ENCODE data around the gene POLH.
"Not testable (repeated sequence)": the region's sequence is repeated elsewhere in the genome, so short reads cannot be mapped to it uniquely, and the experiment has no call there.

Gene POLH

DNA sequence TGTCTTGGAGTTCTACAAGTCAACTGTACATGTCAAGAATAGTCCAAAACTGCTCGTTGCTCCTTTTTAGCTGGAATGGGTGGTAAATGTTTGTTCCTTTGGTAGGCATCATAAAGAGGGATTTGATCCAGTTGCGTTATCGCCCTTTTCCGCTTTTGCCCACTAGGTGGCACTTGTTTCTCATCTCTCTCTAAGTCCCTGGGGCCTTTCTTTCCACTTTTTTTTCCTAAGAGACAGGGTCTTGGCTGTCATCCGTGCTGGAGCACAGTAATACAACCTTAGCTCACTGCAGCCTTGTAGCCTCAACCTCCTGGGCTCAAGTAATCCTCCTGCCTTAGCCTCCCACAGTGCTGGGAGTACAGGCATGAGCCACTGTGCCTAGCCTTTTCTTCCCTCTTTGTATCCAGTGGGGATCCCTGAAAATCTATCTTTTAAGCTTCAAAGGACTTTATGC is 32.4 kb downstream of the POLH start:
- DNase-seq, result peak; percentile 56

- DNase-seq, result no peak
Measured at GRCh38 chr6:43608807-43609206, 32.8 kb downstream of the POLH start.

DNA sequence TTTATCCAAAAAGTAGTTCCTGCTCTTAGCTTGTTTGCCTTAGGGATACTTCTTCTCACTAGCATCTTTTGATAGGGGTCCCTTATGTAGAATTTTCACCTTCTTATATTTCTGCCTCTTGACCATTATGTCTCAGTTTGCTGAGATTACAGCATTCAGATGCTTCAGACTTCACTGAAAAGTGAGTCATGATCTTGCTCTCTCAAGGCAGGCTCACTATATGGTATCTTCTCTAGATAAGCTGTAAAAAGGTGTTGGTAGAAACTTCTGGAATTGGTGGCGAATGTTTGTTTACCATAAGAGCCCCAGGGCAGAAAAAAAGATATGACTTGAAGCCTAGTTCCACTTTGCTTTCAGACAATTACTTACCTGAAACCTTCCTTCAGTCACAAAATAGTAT is 33.4 kb downstream of the POLH start:
- no peak for DNase-seq

GRCh38 chr6:43610431-43610830 is 34.4 kb downstream of the POLH start:
- DNase-seq, result no peak

DNA sequence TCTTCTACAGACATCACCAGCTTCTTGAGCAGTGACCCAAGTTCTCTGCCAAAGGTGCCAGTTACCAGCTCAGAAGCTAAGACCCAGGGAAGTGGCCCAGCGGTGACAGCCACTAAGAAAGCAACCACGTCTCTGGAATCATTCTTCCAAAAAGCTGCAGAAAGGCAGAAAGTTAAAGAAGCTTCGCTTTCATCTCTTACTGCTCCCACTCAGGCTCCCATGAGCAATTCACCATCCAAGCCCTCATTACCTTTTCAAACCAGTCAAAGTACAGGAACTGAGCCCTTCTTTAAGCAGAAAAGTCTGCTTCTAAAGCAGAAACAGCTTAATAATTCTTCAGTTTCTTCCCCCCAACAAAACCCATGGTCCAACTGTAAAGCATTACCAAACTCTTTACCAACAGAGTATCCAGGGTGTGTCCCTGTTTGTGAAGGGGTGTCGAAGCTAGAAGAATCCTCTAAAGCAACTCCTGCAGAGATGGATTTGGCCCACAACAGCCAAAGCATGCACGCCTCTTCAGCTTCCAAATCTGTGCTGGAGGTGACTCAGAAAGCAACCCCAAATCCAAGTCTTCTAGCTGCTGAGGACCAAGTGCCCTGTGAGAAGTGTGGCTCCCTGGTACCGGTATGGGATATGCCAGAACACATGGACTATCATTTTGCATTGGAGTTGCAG is 37.9 kb downstream of the POLH start:
- DNase-seq, result no peak

DNA sequence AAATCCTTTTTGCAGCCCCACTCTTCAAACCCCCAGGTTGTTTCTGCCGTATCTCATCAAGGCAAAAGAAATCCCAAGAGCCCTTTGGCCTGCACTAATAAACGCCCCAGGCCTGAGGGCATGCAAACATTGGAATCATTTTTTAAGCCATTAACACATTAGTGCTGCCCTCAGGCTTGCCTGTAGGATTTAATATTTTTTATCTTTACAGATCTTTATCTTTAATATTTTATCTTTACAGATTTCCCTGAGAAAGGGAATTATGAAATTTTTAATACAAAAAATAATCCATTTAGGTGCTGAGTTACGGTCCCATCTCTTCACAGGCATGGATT is 38.4 kb downstream of the POLH start:
- DNase-seq, result no peak

- no peak for DNase-seq
Measured at GRCh38 chr6:43616725-43617472, 40.9 kb downstream of the POLH start.

GRCh38 chr6:43621078-43621835 is 45.3 kb downstream of the POLH start:
- DNase-seq, result no peak

- DNase-seq, result no peak
Measured at GRCh38 chr6:43621836-43622180, 45.8 kb downstream of the POLH start.

GRCh38 chr6:43622541-43622940 is 46.6 kb downstream of the POLH start:
- no peak for DNase-seq

DNA sequence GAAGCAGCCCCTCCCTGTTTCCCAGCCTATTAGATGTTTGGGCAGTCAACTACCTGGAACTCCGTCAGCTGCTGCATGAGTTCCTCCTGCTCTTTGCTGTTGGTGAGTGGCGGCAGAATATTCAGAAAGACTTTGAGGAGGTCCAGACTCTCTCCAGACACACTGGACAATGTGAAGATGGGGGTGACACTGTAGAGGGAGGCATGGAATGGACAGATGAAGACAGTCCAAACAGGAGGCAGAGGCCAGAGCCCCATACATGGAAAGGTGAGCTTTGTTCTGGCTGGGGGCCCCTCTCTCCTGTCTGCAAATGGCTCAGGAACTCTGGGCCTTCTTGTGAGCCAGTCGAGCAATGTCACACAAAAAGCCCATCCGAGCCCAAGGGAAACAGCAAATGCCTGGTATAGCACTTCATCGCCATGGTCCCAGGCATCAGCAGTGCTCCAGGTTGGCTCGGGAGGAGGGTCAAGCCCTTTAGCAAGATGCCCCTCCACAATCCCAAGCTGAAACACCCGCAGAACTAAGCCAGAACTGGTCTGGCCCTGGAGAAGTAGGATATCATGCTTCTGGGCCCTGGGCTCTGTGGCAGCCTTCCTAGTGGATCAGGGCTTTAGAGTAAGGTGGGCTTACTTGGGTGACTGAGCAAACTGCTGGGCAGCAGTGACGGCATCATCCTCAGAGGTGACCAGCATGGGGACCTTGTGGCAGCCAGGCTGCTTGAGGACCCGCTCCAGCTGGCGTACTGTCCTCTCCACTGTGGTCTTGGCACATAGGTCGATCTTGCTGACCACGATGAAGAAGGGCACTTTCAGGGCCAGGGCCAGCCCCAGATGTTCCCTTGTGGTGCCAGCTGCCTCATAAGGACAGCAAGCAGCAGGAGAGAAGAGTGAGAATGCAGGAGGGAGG is 48.1 kb downstream of the POLH start:
- DNase-seq, result no peak

GRCh38 chr6:43624786-43625288 is 48.9 kb downstream of the POLH start:
- DNase-seq, result no peak

GRCh38 chr6:43625393-43625992 is 49.5 kb downstream of the POLH start:
- no peak for DNase-seq

- no peak for DNase-seq
Measured at GRCh38 chr6:43627008-43627825, 51.2 kb downstream of the POLH start.

DNA sequence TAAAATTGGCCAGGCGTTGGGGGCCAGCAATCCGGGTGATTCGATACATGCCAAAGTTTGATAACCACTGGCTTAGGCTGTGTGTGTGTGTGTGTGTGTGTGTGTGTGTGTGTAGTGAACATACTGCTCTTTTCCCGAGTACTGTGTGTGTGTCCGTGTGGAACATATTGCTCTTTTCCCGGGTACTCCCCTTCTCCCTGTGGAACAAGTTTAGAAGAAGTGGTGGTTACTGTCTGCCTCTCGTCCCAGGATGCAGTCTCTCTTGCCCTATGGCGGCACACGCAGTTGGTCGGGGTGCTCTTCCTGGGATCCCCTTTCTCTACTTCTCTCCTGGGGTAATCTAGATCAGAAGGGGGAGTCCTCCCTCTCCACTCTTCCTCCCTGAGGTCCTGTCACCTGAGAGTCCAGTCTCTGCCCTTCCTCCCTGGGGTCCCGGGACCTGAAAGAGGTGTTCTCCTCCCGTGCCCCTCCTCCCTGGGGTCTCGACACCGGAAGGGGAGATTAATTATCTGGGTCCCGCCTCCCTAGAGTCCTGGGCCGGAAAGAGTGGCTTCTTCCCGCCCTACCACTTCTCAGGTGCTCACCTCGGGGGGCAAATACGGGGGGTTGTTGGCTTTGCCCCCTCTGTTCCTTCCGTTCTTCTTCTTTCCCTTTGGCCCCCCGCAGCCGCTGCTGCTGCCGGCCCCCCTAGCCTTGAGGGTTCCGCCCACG is 52.6 kb downstream of the POLH start:
- DNase-seq, result peak; percentile 59

- peak; percentile 93 for DNase-seq
Measured at GRCh38 chr6:43629104-43629504, 53.1 kb downstream of the POLH start, which contains the start of gene GTPBP2. GTPBP2 (minus strand) TSS chr6:43629264; CDS start chr6:43629162, 102 bp downstream.

GRCh38 chr6:43629505-43630300 is 53.7 kb downstream of the POLH start:
- peak; percentile 84 for DNase-seq

DNA sequence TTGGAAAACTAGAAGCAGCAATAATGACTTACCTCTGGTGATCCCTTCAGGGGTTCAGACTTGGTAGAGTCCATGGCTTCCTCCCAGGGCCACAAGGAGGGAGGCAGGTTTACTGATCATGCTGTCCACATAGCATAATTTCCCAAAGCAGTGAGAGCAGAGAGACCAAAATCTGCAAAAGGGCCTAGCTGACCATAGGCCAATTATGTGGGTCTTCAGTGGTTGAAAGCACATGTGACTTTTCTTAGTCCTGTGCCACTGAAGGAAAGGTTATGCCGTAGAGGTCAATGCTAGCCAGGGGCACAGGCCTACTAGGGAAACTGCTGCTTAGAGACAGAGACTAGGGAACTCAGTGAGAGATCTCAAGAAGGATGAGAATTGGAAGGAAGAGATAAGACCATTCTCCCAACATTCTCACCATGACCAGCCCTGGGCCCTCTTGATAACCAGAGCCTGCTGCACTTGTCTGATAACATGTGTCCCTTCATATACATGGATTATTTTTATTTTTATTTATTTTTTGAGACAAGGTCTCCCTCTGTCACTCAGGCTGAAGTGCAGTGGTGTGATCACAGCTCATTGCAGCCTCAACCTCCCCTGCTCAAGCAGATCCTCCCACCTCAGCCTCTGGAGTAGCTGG is 55.1 kb downstream of the POLH start:
- DNase-seq, result no peak

DNA sequence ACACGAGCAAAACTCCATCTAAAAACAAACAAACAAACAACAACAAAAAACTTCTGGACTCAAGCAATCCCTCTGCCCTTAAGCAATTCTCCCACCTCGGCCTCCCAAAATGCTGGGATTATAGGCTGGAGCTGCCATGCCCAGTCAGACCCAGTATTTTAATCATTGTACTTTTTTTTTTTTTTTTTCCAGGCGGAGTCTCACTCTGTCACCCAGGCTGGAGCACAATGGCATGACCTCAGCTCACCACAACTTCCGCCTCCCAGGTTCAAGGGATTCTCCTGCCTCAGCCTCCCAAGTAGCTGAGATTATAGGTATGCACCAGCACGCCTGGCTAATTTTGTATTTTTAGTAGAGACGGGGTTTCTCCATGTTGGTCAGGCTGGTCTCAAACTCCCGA is 57.0 kb downstream of the POLH start:
- DNase-seq, result not testable (repeated sequence)
